HepG2 (cell line): Measurements from ENCODE around the gene SRRM2.

Source experiments
- FIP1L1 ChIP-seq: fragments of 200-400 bp; formaldehyde crosslinking; IDR thresholded peaks from 2 replicates; pipeline ENCODE4 v1.6.1; 2018; ENCODE audit warnings: low read depth, mild to moderate bottlenecking, low read length, moderate library complexity, borderline replicate concordance; ENCODE audit not compliant: insufficient read depth
- FOXM1 ChIP-seq: sonication (generic); formaldehyde crosslinking; IDR thresholded peaks from 2 replicates; pipeline ENCODE4 v1.5.0; 2020; ENCODE audit warnings: missing genetic modification reagents
- TAF1 ChIP-seq: sonication (generic); formaldehyde crosslinking; IDR thresholded peaks from 2 replicates; pipeline ENCODE4 v1.4.0; 2020; ENCODE audit warnings: missing genetic modification reagents
- TP53 ChIP-seq: sonication (generic); formaldehyde crosslinking; conservative IDR thresholded peaks from 2 replicates; pipeline ENCODE4 v1.4.0; 2020; ENCODE audit warnings: missing genetic modification reagents
- ZFX ChIP-seq: sonication (generic); formaldehyde crosslinking; IDR thresholded peaks from 2 replicates; pipeline ENCODE4 v1.4.0; 2020; ENCODE audit warnings: mild to moderate bottlenecking, low read depth, missing genetic modification reagents, moderate library complexity
- TF ChIP-seq, protein P1 (sequence below): sonication (generic); formaldehyde crosslinking; IDR thresholded peaks from 2 replicates; pipeline ENCODE4 v1.8.1; 2023; ENCODE audit warnings: mild to moderate bottlenecking, inconsistent platforms, moderate library complexity, missing genetic modification reagents, borderline replicate concordance

DNA sequence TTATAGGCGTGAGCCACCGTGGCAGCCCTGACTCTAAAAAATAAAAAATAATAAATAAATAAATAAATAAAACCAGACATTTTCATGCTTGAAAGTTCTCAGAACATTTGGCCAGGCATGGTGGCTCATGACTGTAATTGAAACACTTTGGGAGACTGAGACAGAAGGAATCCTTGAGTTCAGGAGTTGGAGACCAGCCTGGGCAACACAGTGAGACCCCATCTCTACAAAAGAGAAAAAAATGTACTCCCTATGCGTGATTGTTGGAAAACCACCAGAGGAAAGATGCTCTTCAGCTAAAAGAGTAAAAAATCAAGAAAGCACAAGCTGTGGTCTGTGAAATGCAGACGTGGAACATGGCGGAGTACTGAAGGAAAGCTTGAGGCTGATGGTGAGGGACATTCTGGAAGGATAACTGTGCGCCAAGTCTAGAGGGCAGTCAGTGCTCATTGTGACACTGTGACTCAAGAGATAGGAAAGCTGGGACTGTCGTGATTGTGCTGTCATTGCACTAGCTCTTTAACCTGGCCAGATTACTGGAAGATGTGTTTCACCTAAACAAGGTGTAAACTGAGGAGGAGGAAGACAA lies 28.3 kb upstream of the SRRM2 start:
- no peak for TF ChIP-seq FOXM1 (CRISPR knock-in tag)
- TF ChIP-seq, protein P1, sequence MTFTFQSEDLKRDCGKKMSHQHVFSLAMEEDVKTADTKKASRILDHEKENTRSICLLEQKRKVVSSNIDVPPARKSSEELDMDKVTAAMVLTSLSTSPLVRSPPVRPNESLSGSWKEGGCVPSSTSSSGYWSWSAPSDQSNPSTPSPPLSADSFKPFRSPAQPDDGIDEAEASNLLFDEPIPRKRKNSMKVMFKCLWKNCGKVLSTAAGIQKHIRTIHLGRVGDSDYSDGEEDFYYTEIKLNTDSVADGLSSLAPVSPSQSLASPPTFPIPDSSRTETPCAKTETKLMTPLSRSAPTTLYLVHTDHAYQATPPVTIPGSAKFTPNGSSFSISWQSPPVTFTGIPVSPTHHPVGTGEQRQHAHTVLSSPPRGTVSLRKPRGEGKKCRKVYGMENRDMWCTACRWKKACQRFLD (CRISPR knock-in tag) = no peak
- no peak for TF ChIP-seq TAF1 (CRISPR knock-in tag)
- no peak for TF ChIP-seq FIP1L1
- TF ChIP-seq TP53 (CRISPR knock-in tag) = no peak
- no peak for TF ChIP-seq ZFX (CRISPR knock-in tag)
